ENCODE measurements around the gene NRG2.

Gene NRG2

GRCh38 chr5:139904816-139905661 lies 138.1 kb downstream of the NRG2 start:
- Histone ChIP-seq H3K27ac (ENCODE audit: low read depth, low read length) (no peak overlapping the region), H3K4me2 (ENCODE audit: low read length) (no peak overlapping the region), H3F3A (ENCODE audit: control insufficient read depth, insufficient read depth) (no peaks in the 10 kb centered on the region), H3K27me3 (ENCODE audit: control insufficient read depth, low read length) (peaks cover 63% of the 10 kb centered on the region), H3K36me3 (ENCODE audit: control insufficient read depth, low read length) (no peaks in the 10 kb centered on the region), H3K9me3 (ENCODE audit: control insufficient read depth, insufficient read depth, low read length) (no peaks in the 10 kb centered on the region), H3K4me1 (ENCODE audit: control insufficient read depth, low read length) (no peaks in the 10 kb centered on the region), H3K79me2 (ENCODE audit: control insufficient read depth, low read length) (no peaks in the 10 kb centered on the region), H3K4me3 (ENCODE audit: low read length) (no peak overlapping the region), H3K9me2 (replicated peaks; ENCODE audit: control insufficient read depth, low read length) (no peaks in the 10 kb centered on the region), H4K20me1 (ENCODE audit: control insufficient read depth, insufficient read depth, low read depth, low read length) (no peaks in the 10 kb centered on the region)
- TF ChIP-seq CTCF (IDR thresholded peaks at IDR 0.05; ENCODE audit: low read depth, low read length, poor library complexity, severe bottlenecking) (no peak), EZH2phosphoT487 (IDR thresholded peaks at IDR 0.05; ENCODE audit: borderline replicate concordance, low read length) (no peak)

GRCh38 chr5:139904566-139904815 lies 138.6 kb downstream of the NRG2 start:
- H3K27me3 ChIP-seq (ENCODE audit: control insufficient read depth, low read length), result peaks cover 64% of the 10 kb centered on the region

GRCh38 chr5:139903795-139904565 lies 139.1 kb downstream of the NRG2 start:
- Histone ChIP-seq H3K27ac (ENCODE audit: low read depth, low read length) (no peak overlapping the region), H3K4me2 (ENCODE audit: low read length) (no peak overlapping the region)

More at GRCh38 chr5:139904566-139904815, 138.6 kb downstream of the NRG2 start:
- Histone ChIP-seq H3K4me1 (ENCODE audit: control insufficient read depth, low read length) (no peaks in the 10 kb centered on the region), H3K9me2 (replicated peaks; ENCODE audit: control insufficient read depth, low read length) (no peaks in the 10 kb centered on the region), H3K9me3 (ENCODE audit: control insufficient read depth, insufficient read depth, low read length) (no peaks in the 10 kb centered on the region), H4K20me1 (ENCODE audit: control insufficient read depth, insufficient read depth, low read depth, low read length) (no peaks in the 10 kb centered on the region), H3K4me2 (ENCODE audit: low read length) (no peak overlapping the region), H3K79me2 (ENCODE audit: control insufficient read depth, low read length) (no peaks in the 10 kb centered on the region), H3K36me3 (ENCODE audit: control insufficient read depth, low read length) (no peaks in the 10 kb centered on the region), H3F3A (ENCODE audit: control insufficient read depth, insufficient read depth) (no peaks in the 10 kb centered on the region), H3K4me3 (ENCODE audit: low read length) (no peak overlapping the region), H3K27ac (ENCODE audit: low read depth, low read length) (no peak overlapping the region)
- TF ChIP-seq EZH2phosphoT487 (IDR thresholded peaks at IDR 0.05; ENCODE audit: borderline replicate concordance, low read length), result no peak
- TF ChIP-seq CTCF (IDR thresholded peaks at IDR 0.05; ENCODE audit: low read depth, low read length, poor library complexity, severe bottlenecking), result no peak

More at GRCh38 chr5:139903795-139904565, 139.1 kb downstream of the NRG2 start:
- no peaks in the 10 kb centered on the region for H3K4me1 ChIP-seq (ENCODE audit: control insufficient read depth, low read length)
- H3K27me3 ChIP-seq (ENCODE audit: control insufficient read depth, low read length), result peaks cover 64% of the 10 kb centered on the region
- H3K9me2 ChIP-seq (replicated peaks; ENCODE audit: control insufficient read depth, low read length), result no peaks in the 10 kb centered on the region
- no peaks in the 10 kb centered on the region for H3K9me3 ChIP-seq (ENCODE audit: control insufficient read depth, insufficient read depth, low read length)
- no peak for TF ChIP-seq CTCF (IDR thresholded peaks at IDR 0.05; ENCODE audit: low read depth, low read length, poor library complexity, severe bottlenecking)
- H3K79me2 ChIP-seq (ENCODE audit: control insufficient read depth, low read length), result no peaks in the 10 kb centered on the region
- H3F3A ChIP-seq (ENCODE audit: control insufficient read depth, insufficient read depth), result no peaks in the 10 kb centered on the region
- no peaks in the 10 kb centered on the region for H3K36me3 ChIP-seq (ENCODE audit: control insufficient read depth, low read length)
- H4K20me1 ChIP-seq (ENCODE audit: control insufficient read depth, insufficient read depth, low read depth, low read length), result no peaks in the 10 kb centered on the region
- no peak overlapping the region for H3K4me3 ChIP-seq (ENCODE audit: low read length)
